H1 (cell line): ENCODE data around the gene ENPP6. TPM values are rescaled to one million over a fixed set of nuclear protein-coding genes. Genes with fewer than 3 reads are reported as not detected.

Experiments used
- CHD2 ChIP-seq: IDR thresholded peaks from 2 replicates; pipeline ENCODE4 v1.6.1; 2012; ENCODE audit warnings: low read length, improper control_type of control experiment
- CHD7 ChIP-seq: fragments of 300-600 bp; sonication (generic); IDR thresholded peaks from 2 replicates; pipeline ENCODE4 v1.7.1; 2012; ENCODE audit warnings: low read length, moderate library complexity, mild to moderate bottlenecking, inconsistent platforms; ENCODE audit not compliant: insufficient replicate concordance
- FOSL1 ChIP-seq: IDR thresholded peaks from 2 replicates; pipeline ENCODE4 v1.6.1; 2011; ENCODE audit warnings: mild to moderate bottlenecking, low read depth, low read length, moderate library complexity; ENCODE audit not compliant: insufficient read depth
- HDAC6 ChIP-seq: IDR thresholded peaks from one replicate; pipeline ENCODE4 v1.7.1; 2012; ENCODE audit warnings: low read depth, mild to moderate bottlenecking, inconsistent platforms, low read length, moderate library complexity
- KDM4A ChIP-seq: IDR thresholded peaks from one replicate; pipeline ENCODE4 v1.7.1; 2012; ENCODE audit warnings: low read depth, mild to moderate bottlenecking, moderate library complexity, low read length, inconsistent platforms; ENCODE audit not compliant: severe bottlenecking
- KDM5A ChIP-seq: fragments of 200-600 bp; IDR thresholded peaks from 2 replicates; pipeline ENCODE4 v1.7.1; 2012; ENCODE audit warnings: mild to moderate bottlenecking, low read length, inconsistent platforms, mixed read lengths
- MAFK ChIP-seq: IDR thresholded peaks from 2 replicates; pipeline ENCODE4 v1.6.1; 2012; ENCODE audit warnings: low read depth, mild to moderate bottlenecking, improper control_type of control experiment, low read length
- POLR2A ChIP-seq, 2 experiments: IDR thresholded peaks; 1 replicate in 1 of 2; 2 replicates in 1 of 2; pipeline ENCODE4 v1.6.1; 2011; ENCODE audit warnings: low read depth in 2 of 2, low read length in 2 of 2, mild to moderate bottlenecking in 2 of 2; ENCODE audit errors: control extremely low read depth in 1 of 2
- TCF12 ChIP-seq: IDR thresholded peaks from 2 replicates; pipeline ENCODE4 v1.6.1; 2011; ENCODE audit warnings: low read depth, mild to moderate bottlenecking, low read length
- USF2 ChIP-seq: IDR thresholded peaks from 2 replicates; pipeline ENCODE4 v1.6.1; 2011; ENCODE audit warnings: low read length, improper control_type of control experiment
- YY1 ChIP-seq: IDR thresholded peaks from 2 replicates; pipeline ENCODE4 v1.6.1; 2011; ENCODE audit warnings: low read depth, mild to moderate bottlenecking, low read length
- polyA plus RNA-seq, 7 experiments: library from polyadenylated mRNA; depleted of rRNA in 3 of 7; stranded (reverse) in 5 of 7; unstranded in 2 of 7; fragments of >200 nt in 5 of 7; fragments of 200-250 nt in 2 of 7; gene quantifications; 1 replicate in 5 of 7; 2 replicates in 1 of 7; 4 replicates in 1 of 7; pipeline versions ENCODE4 v1.2.1 to v1.2.3, GENCODE V29; 2011 to 2013; ENCODE audit warnings: missing spikeins in 2 of 7, mixed read lengths in 2 of 7
- total RNA-seq: library from RNA; stranded (reverse); fragmentation: NEBNext Ultra II Directional; extraction: Animal tissue kit (Norgen Biotek cat#: 25700); gene quantifications from 2 replicates; pipeline ENCODE4 v1.2.1, GENCODE V29; 2021

Gene ENPP6
- total and polyA plus RNA-seq, 2 of the 8 experiments (the other 6 are each of a cell fraction or from before 2014, with no cell fraction given) = 0.11 to 0.20 TPM

DNA sequence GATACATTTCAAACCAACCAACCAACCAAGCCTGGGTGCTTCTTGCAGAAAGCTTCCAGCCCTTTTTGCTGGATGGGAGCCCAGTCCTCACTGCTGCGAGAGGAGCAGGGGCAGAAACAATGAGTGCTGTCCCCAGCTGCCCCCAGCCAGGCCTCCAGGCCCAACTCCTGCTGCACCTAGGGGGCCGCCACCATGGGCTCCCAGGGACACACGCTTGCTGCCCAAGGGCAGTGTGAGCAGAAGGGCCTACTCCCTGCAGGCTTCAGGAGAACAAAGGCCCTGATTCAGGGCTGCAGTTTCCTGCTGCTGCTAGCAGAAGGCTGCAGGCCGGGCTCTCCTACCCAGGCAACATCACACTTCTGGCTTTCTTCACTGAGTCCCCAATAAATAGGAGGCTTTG is 37.7 kb upstream of the ENPP6 start (continued):
- no peak for TF ChIP-seq CHD7
- TF ChIP-seq CHD2 = no peak
- no peak for TF ChIP-seq USF2
- no peak for TF ChIP-seq POLR2A (IDR thresholded peaks at IDR 0.05; ENCODE audit: control extremely low read depth in 1 of 2, low read depth in 2 of 2, low read length in 2 of 2)
- TF ChIP-seq FOSL1 = no peak
- no peak for TF ChIP-seq KDM4A
- TF ChIP-seq TCF12 = no peak
- no peak for TF ChIP-seq YY1
- no peak for TF ChIP-seq MAFK
- no peak for TF ChIP-seq KDM5A
- no peak for TF ChIP-seq HDAC6
- TF ChIP-seq, all 59 proteins: peak for 0
